Amniotic epithelial cell (primary cell): ENCODE data around the gene ELF1.
A peak's percentile ranks its signal among the peaks of the same experiment; 100 is the strongest.
"Not testable (repeated sequence)": the region's sequence is repeated elsewhere in the genome, so short reads cannot be mapped to it uniquely, and the experiment has no call there.

Experiments used
- DNase-seq: peaks from one replicate; pipeline ENCODE4 v3.0.0-alpha.2; 2010; ENCODE audit warnings: low read depth

Gene ELF1

GRCh38 chr13:41040584-41041334 lies 21.6 kb upstream of the ELF1 start:
- no peak for DNase-seq

- DNase-seq = no peak
Measured at GRCh38 chr13:41039746-41040145, 20.6 kb upstream of the ELF1 start.

DNA sequence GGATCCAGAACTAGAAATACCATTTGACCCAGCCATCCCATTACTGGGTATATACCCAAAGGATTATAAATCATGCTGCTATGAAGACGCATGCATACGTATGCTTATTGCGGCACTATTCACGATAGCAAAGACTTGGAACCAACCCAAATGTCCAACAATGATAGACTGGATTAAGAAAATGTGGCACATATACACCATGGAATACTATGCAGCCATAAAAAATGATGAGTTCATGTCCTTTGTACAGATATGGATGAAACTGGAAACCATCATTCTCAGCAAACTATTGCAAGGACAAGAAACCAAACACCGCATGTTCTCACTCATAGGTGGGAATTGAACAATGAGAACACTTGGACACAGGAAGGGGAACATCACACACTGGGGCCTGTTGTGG lies 17.4 kb upstream of the ELF1 start:
- DNase-seq = not testable (repeated sequence)

GRCh38 chr13:41034881-41035280 lies 15.8 kb upstream of the ELF1 start:
- DNase-seq = no peak

DNA sequence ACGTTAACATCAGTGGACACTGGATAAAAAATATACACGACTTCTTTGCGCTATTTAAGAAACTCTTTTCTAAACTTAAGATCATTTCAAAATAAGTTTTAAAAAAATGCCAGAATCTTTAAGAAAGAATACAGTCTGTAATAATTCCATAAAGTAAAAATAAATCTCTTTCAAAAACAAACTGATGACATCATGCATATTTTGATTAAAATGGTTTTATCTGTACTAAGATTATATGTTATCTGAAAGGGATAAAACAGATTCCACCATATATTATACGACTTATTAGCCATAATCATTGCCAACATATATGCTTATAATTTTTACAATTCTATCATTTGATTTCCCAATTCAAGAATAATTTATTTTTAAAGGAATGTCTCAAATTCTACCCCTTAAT lies 15.3 kb upstream of the ELF1 start:
- DNase-seq = no peak

- DNase-seq = no peak
Measured at GRCh38 chr13:41032691-41033376, 13.7 kb upstream of the ELF1 start.

DNA sequence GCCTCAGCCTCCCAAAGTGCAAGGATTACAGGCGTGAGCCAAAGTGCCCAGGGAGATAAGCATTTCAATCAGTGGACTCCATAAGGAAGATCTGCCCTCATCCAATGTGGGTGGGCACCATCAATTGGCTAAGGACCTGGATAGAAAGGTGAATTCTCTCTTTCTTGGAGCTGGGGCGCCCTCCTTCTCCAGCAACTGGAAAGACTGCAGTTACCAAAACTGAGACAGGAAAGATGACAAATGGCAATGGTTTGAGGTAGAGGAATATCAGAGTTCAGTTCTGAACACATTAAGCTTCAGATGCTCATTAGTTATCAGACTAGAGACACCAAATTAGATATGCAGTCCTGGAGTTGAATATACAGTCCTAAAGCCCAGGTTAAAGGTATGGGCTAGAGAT lies 10.5 kb upstream of the ELF1 start:
- DNase-seq = no peak

DNA sequence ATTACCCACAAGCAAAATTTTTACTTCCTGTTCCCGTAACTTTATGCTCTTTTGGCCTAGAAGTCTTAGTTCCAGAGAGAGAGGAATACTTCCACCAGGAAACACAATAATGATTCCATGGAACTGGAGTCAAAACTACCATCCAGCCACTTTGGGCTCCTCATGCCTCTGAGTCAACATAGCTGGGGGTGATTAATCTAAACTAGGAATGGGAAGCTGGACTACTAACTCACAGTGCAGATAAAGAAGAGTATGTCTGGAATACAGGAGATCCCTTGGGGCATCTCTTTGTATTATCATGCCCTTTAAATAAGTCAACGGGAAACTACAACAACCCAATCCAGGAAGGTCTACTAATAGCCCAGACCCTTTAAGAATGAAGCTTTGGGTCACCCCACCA lies 8.9 kb upstream of the ELF1 start:
- no peak for DNase-seq

DNA sequence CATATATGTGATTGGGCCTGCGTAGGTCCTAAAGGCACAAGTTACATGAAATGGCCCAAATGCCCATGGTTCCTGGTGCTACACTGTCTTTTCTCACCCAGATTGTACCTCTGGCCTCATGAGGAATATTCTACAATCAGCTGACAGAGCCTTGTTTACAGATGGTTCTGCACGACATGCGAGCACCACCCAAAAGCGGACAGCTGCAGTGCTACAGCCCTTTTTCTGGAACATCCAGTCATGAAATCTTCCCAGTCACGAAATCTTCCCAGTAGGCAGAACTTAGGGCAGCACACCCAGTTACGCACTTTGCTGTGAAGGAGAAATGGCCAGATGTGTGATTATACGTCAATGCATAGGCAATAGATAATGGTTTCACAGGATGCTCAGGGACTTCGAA lies 7.7 kb upstream of the ELF1 start:
- DNase-seq = no peak

DNA sequence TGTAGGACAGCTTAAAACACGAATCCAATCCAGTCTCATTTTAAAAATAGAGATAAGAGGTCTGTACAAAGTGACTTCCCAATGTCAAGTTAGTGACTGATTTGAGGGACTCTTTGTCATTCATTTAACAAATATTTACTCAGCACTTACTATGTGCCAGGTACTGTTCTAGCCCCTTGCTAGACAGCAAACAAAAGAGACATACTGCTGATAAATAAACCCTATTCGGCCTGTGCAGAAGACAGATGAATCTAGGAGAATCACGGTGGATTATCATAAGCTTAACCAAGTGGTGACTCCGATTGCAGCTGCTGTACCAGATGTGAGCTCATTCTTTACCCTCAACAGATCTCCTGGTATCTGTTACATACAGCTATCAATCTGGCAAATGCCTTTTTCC lies 6.4 kb upstream of the ELF1 start:
- DNase-seq = no peak

DNA sequence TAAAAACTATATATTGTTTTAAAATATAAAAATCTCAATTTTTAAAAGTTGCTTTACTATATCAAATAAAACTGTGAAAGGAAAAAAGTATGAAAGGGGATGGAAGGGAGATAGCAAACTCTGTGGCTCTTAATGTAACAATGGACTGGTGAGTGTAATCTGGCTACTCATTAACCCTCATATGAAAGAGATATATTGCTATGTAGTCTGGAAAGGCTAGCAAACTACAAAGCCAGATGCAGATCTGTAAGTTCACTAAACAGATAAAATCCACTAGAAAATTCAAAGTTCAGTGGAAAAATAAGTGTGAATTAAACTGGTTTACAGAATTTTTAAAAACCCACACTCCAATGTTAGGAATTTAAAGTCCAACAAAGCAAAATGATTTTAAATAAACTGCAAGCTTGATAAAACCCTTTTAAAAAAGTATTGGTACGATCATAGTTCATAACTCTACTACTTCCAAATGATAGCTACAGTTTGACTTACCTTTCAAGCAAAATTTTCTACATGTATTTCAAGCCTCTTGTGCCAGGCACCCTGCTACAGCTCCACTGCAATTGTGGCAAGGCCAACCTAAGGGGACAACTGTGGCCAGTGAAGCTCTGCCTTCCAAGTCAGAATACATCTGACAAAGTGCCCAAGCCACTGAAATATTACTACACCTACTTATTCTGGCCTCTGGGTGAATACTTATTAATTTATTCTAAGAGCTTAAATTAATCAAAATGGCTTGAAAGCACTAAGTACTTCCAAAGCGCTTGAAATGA lies 647 bp upstream of the ELF1 start:
- DNase-seq = no peak

- no peak for DNase-seq
Measured at GRCh38 chr13:41018602-41018948, 541 bp downstream of the ELF1 start.

GRCh38 chr13:41017817-41018601 lies 1.1 kb downstream of the ELF1 start:
- no peak for DNase-seq

DNA sequence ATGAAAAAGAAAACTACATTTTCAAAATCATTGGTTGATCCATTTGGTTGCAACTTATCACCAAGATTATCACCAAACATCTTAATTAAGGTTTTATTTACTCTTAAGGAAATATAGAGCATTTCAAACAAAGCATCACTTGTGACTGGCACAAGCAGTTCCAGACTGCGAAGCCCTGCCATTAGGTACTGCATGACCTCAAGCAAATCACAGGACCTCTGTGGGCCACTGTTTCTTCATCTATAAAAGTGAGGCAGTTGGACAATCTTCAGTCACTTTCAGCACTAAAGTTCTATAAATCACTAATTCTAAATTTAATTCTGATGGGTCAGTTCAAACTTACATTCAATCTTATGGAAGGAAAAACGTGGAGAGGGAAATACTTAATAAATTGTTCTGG lies 2.0 kb downstream of the ELF1 start:
- no peak for DNase-seq

DNA sequence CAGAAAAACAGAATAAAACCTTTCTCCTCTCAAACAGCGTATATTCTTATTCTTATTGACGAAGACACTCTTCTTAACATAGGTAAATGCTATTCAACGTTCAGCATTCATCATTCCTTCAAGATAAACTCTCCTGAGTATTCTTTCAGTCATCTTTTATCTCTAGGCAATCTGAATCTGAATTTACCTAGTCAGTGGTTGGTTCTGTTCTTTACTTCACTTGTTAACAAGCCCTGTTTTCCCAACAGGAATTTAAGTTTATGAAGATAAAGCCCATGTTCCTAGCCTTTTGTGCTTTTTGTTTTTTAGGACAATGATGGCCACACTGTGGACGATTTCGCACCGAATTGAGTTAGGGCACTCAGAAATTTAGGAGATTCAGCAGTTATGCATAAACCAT lies 3.2 kb downstream of the ELF1 start:
- no peak for DNase-seq

DNA sequence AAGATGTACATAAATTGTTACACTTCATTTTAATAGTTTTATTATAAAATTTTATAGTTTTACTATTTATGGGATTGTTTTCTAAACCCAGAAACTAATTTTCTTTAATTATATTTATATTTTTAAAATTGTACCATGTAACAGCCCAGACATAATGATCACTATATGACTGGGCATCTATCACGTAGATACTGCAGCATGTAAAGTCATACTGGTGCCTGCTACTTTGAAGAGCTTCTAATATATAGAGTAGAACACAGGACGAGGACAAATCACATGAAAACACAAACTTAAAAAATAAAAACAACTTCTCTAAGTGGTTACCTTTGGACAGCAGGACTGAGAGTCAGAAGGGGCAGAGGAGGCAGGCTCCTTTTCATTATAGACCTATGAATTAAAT lies 5.3 kb downstream of the ELF1 start:
- no peak for DNase-seq

- no peak for DNase-seq
Measured at GRCh38 chr13:41012536-41012935, 6.6 kb downstream of the ELF1 start.

DNA sequence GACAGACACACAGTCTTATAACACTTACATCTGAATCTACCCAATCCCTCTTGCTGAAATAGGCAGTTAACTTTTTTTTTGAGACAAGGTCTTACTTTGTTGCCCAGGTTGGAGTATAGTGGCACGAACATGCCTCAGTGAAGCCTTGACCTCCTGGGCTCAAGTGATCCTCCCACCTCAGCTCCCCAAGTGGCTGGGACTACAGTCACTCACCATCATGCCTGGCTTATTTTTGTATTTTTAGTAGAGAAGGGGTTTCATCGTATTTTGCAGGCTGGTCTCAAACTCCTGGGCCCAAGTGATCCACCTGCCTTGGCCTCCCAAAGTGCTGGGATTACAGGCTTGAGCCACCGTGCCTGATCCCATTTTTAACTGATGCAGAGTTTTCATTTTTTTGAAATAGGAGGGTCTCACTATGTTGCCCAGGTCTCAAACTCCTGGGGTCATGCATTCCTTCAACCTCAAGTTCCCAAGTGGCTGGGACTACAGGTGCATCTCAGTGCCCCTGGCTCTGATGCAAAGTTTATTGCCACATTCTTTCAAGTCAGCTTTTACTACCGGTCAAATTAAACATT lies 7.6 kb downstream of the ELF1 start:
- no peak for DNase-seq

- peak; percentile 76 for DNase-seq
Measured at GRCh38 chr13:41008349-41008980, 10.7 kb downstream of the ELF1 start.

- DNase-seq = no peak
Measured at GRCh38 chr13:41007744-41008128, 11.4 kb downstream of the ELF1 start.

GRCh38 chr13:41006978-41007743 lies 12.0 kb downstream of the ELF1 start:
- DNase-seq = no peak
